ENCODE measurements around the gene CLCN3. TPM values are rescaled to one million over a fixed set of nuclear protein-coding genes. Genes with fewer than 3 reads are reported as not detected.

The CLCN3 gene
- total RNA-seq, 1 experiment from 2014 or later, result 38.3 TPM

- in situ Hi-C loops (cut with HindIII; ENCODE audit: low pct_unique_long_range_greater_than_20kb, low sequenced_read_pairs) (no loop called here), intact Hi-C loops (cut with micrococcal nuclease; ENCODE audit: unreplicated experiment) (no loop called here)
- ChIA-PET CTCF (no interaction called here), POLR2A (no interaction called here)
- DNase-seq (ENCODE audit: low read depth, low spot score) (no peak), ATAC-seq (no peak)
- no peak overlapping the region for H3K4me3 ChIP-seq (ENCODE audit: low read depth in 2 of 2, low read length in 2 of 2)
- H3K27me3 ChIP-seq (ENCODE audit: control insufficient read depth, insufficient read depth, low read length), result no peaks in the 10 kb centered on the region
- no peaks in the 10 kb centered on the region for H3K9me3 ChIP-seq (ENCODE audit: control insufficient read depth, insufficient read depth, low read depth, low read length)
- no peaks in the 10 kb centered on the region; the same call in 1 of the 2 replicates for H3K36me3 ChIP-seq (ENCODE audit: control insufficient read depth, insufficient read depth, low read length)
- TF ChIP-seq SIN3A (IDR thresholded peaks at IDR 0.05; ENCODE audit: borderline replicate concordance, insufficient read depth, low read depth, low read length), result no peak
- TF ChIP-seq CTCF (IDR thresholded peaks at IDR 0.05), result no peak
- no peak for TF ChIP-seq REST (IDR thresholded peaks at IDR 0.05; ENCODE audit: insufficient read depth in 1 of 2, low read depth in 2 of 2, low read length in 1 of 2)
- TF ChIP-seq POLR2AphosphoS5 (IDR thresholded peaks at IDR 0.05; ENCODE audit: low read depth, low read length), result no peak
- no peak for TF ChIP-seq TCF7L2 (IDR thresholded peaks at IDR 0.05; ENCODE audit: low read depth, low read length)
- no peak overlapping the region for H3K27ac ChIP-seq (ENCODE audit: low read length)
- H3K4me1 ChIP-seq (ENCODE audit: control insufficient read depth, insufficient read depth, low read length), result no peaks in the 10 kb centered on the region
- no TSS peak for BruUV-seq (replicated peaks)
Measured at GRCh38 chr4:169761846-169762245, 141.5 kb downstream of the CLCN3 start.

GRCh38 chr4:169765835-169766234 is 145.5 kb downstream of the CLCN3 start:
- Histone ChIP-seq H3K4me3 (ENCODE audit: low read depth in 2 of 2, low read length in 2 of 2) (no peak overlapping the region), H3K27ac (ENCODE audit: low read length) (no peak overlapping the region), H3K4me1 (ENCODE audit: control insufficient read depth, insufficient read depth, low read length) (no peaks in the 10 kb centered on the region), H3K36me3 (ENCODE audit: control insufficient read depth, insufficient read depth, low read length) (no peaks in the 10 kb centered on the region), H3K27me3 (ENCODE audit: control insufficient read depth, insufficient read depth, low read length) (no peaks in the 10 kb centered on the region), H3K9me3 (ENCODE audit: control insufficient read depth, insufficient read depth, low read depth, low read length) (no peaks in the 10 kb centered on the region)
- ChIA-PET CTCF (no interaction called here), POLR2A (interaction anchor here (0.7 kb wide), 1 partner anchor 88 kb away, joined by 3 read pairs; no protein-coding TSS in a partner anchor)
- ATAC-seq, result no peak
- TF ChIP-seq POLR2AphosphoS5 (IDR thresholded peaks at IDR 0.05; ENCODE audit: low read depth, low read length) (no peak), CTCF (IDR thresholded peaks at IDR 0.05) (no peak), REST (IDR thresholded peaks at IDR 0.05; ENCODE audit: insufficient read depth in 1 of 2, low read depth in 2 of 2, low read length in 1 of 2) (no peak), TCF7L2 (IDR thresholded peaks at IDR 0.05; ENCODE audit: low read depth, low read length) (no peak), SIN3A (IDR thresholded peaks at IDR 0.05; ENCODE audit: borderline replicate concordance, insufficient read depth, low read depth, low read length) (no peak)
- intact Hi-C loops (cut with micrococcal nuclease; ENCODE audit: unreplicated experiment) (no loop called here), in situ Hi-C loops (cut with HindIII; ENCODE audit: low pct_unique_long_range_greater_than_20kb, low sequenced_read_pairs) (no loop called here)
- no peak for DNase-seq (ENCODE audit: low read depth, low spot score)
- BruUV-seq (replicated peaks), result no TSS peak

Measured in Panc1 (cell line).